H1 (cell line): ENCODE data around the gene THEMIS. TPM values are rescaled to one million over a fixed set of nuclear protein-coding genes. Genes with fewer than 3 reads are reported as not detected.

Source experiments
- EZH2 ChIP-seq: fragments of 200-600 bp; sonication (generic); IDR thresholded peaks from 2 replicates; pipeline ENCODE4 v1.7.1; 2012; ENCODE audit warnings: low read depth, mild to moderate bottlenecking, moderate library complexity, low read length, inconsistent platforms; ENCODE audit not compliant: severe bottlenecking
- YY1 ChIP-seq: IDR thresholded peaks from 2 replicates; pipeline ENCODE4 v1.6.1; 2011; ENCODE audit warnings: low read depth, mild to moderate bottlenecking, low read length
- polyA plus RNA-seq, 7 experiments: library from polyadenylated mRNA; depleted of rRNA in 3 of 7; stranded (reverse) in 5 of 7; unstranded in 2 of 7; fragments of >200 nt in 5 of 7; fragments of 200-250 nt in 2 of 7; gene quantifications; 1 replicate in 5 of 7; 2 replicates in 1 of 7; 4 replicates in 1 of 7; pipeline versions ENCODE4 v1.2.1 to v1.2.3, GENCODE V29; 2011 to 2013; ENCODE audit warnings: missing spikeins in 2 of 7, mixed read lengths in 2 of 7
- total RNA-seq: library from RNA; stranded (reverse); fragmentation: NEBNext Ultra II Directional; extraction: Animal tissue kit (Norgen Biotek cat#: 25700); gene quantifications from 2 replicates; pipeline ENCODE4 v1.2.1, GENCODE V29; 2021
- TF ChIP-seq, protein P1 (sequence below): fragments of 300-600 bp; sonication (generic); IDR thresholded peaks from 2 replicates; pipeline ENCODE4 v1.7.1; 2012; ENCODE audit warnings: low read length, moderate library complexity, mild to moderate bottlenecking, inconsistent platforms; ENCODE audit not compliant: insufficient replicate concordance
- TF ChIP-seq, protein P2 (sequence below): IDR thresholded peaks from 2 replicates; pipeline ENCODE4 v1.6.1; 2012; ENCODE audit warnings: inconsistent platforms

The THEMIS gene
- total and polyA plus RNA-seq, 2 of the 8 experiments (the other 6 are each of a cell fraction or from before 2014, with no cell fraction given): not detected

DNA sequence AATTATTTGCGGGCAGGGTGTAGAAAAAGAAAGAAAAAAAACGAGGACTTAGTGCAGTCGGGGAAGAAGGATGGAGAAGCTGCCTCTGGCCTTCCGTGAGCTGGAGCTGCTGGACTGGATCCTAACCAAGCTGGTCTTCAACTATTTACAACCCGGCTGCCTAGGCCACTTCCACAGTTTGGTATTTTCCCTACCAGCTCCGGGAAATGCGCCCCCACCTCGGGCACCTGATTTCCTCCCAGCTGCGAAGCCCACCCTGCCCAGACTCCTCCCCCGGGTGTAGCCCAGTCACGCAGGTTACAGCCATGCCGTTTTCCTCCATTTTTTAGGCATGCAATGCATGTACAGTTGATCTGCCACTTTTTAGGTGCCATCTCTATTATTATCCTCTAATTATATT, 21.2 kb downstream of the THEMIS start (continued):
- TF ChIP-seq, protein P1, sequence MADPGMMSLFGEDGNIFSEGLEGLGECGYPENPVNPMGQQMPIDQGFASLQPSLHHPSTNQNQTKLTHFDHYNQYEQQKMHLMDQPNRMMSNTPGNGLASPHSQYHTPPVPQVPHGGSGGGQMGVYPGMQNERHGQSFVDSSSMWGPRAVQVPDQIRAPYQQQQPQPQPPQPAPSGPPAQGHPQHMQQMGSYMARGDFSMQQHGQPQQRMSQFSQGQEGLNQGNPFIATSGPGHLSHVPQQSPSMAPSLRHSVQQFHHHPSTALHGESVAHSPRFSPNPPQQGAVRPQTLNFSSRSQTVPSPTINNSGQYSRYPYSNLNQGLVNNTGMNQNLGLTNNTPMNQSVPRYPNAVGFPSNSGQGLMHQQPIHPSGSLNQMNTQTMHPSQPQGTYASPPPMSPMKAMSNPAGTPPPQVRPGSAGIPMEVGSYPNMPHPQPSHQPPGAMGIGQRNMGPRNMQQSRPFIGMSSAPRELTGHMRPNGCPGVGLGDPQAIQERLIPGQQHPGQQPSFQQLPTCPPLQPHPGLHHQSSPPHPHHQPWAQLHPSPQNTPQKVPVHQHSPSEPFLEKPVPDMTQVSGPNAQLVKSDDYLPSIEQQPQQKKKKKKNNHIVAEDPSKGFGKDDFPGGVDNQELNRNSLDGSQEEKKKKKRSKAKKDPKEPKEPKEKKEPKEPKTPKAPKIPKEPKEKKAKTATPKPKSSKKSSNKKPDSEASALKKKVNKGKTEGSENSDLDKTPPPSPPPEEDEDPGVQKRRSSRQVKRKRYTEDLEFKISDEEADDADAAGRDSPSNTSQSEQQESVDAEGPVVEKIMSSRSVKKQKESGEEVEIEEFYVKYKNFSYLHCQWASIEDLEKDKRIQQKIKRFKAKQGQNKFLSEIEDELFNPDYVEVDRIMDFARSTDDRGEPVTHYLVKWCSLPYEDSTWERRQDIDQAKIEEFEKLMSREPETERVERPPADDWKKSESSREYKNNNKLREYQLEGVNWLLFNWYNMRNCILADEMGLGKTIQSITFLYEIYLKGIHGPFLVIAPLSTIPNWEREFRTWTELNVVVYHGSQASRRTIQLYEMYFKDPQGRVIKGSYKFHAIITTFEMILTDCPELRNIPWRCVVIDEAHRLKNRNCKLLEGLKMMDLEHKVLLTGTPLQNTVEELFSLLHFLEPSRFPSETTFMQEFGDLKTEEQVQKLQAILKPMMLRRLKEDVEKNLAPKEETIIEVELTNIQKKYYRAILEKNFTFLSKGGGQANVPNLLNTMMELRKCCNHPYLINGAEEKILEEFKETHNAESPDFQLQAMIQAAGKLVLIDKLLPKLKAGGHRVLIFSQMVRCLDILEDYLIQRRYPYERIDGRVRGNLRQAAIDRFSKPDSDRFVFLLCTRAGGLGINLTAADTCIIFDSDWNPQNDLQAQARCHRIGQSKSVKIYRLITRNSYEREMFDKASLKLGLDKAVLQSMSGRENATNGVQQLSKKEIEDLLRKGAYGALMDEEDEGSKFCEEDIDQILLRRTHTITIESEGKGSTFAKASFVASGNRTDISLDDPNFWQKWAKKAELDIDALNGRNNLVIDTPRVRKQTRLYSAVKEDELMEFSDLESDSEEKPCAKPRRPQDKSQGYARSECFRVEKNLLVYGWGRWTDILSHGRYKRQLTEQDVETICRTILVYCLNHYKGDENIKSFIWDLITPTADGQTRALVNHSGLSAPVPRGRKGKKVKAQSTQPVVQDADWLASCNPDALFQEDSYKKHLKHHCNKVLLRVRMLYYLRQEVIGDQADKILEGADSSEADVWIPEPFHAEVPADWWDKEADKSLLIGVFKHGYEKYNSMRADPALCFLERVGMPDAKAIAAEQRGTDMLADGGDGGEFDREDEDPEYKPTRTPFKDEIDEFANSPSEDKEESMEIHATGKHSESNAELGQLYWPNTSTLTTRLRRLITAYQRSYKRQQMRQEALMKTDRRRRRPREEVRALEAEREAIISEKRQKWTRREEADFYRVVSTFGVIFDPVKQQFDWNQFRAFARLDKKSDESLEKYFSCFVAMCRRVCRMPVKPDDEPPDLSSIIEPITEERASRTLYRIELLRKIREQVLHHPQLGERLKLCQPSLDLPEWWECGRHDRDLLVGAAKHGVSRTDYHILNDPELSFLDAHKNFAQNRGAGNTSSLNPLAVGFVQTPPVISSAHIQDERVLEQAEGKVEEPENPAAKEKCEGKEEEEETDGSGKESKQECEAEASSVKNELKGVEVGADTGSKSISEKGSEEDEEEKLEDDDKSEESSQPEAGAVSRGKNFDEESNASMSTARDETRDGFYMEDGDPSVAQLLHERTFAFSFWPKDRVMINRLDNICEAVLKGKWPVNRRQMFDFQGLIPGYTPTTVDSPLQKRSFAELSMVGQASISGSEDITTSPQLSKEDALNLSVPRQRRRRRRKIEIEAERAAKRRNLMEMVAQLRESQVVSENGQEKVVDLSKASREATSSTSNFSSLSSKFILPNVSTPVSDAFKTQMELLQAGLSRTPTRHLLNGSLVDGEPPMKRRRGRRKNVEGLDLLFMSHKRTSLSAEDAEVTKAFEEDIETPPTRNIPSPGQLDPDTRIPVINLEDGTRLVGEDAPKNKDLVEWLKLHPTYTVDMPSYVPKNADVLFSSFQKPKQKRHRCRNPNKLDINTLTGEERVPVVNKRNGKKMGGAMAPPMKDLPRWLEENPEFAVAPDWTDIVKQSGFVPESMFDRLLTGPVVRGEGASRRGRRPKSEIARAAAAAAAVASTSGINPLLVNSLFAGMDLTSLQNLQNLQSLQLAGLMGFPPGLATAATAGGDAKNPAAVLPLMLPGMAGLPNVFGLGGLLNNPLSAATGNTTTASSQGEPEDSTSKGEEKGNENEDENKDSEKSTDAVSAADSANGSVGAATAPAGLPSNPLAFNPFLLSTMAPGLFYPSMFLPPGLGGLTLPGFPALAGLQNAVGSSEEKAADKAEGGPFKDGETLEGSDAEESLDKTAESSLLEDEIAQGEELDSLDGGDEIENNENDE: peak; percentile 60
- peak; percentile 74 for TF ChIP-seq YY1
- TF ChIP-seq, protein P2, sequence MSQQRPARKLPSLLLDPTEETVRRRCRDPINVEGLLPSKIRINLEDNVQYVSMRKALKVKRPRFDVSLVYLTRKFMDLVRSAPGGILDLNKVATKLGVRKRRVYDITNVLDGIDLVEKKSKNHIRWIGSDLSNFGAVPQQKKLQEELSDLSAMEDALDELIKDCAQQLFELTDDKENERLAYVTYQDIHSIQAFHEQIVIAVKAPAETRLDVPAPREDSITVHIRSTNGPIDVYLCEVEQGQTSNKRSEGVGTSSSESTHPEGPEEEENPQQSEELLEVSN: peak; percentile 74
- no peak for TF ChIP-seq EZH2
